Measurements from ENCODE around the gene FAM131C. TPM values are rescaled to one million over a fixed set of nuclear protein-coding genes. Genes with fewer than 3 reads are reported as not detected.
"Not testable (repeated sequence)": the region's sequence is repeated elsewhere in the genome, so short reads cannot be mapped to it uniquely, and the experiment has no call there.

The FAM131C gene
- total RNA-seq, 1 experiment from 2014 or later = 0.41 TPM

GRCh38 chr1:16022393-16022792 is 51.1 kb downstream of the FAM131C start:
- Histone ChIP-seq H3K36me3 (ENCODE audit: control insufficient read depth, insufficient read depth, low read length) (no peaks in the 10 kb centered on the region), H3K4me3 (ENCODE audit: low read depth, low read length) (no peak overlapping the region), H3K9me3 (no peaks in the 10 kb centered on the region), H3K27me3 (replicated peaks; ENCODE audit: control insufficient read depth, insufficient read depth, low read length) (no peaks in the 10 kb centered on the region), H3K4me1 (no peaks in the 10 kb centered on the region)
- no TSS peak for BruUV-seq (replicated peaks)
- POLR2A ChIA-PET = no interaction called here
- CTCF ChIA-PET = no interaction called here
- intact Hi-C loops (cut with micrococcal nuclease; ENCODE audit: unreplicated experiment) = no loop called here
- Mint-ChIP-seq H3K4me3 (ENCODE audit: unreplicated experiment) (no peak overlapping the region), H3K27me3 (ENCODE audit: insufficient read depth, unreplicated experiment) (no peaks in the 10 kb centered on the region), H3K36me3 (ENCODE audit: insufficient read depth, unreplicated experiment) (no peaks in the 10 kb centered on the region), H3K9me3 (ENCODE audit: unreplicated experiment) (no peaks in the 10 kb centered on the region), H3K4me1 (ENCODE audit: low read depth, unreplicated experiment) (no peaks in the 10 kb centered on the region), H3K27ac (ENCODE audit: unreplicated experiment) (no peak overlapping the region)
- no peak for TF ChIP-seq CTCF (IDR thresholded peaks at IDR 0.05; ENCODE audit: insufficient read depth in 1 of 2, low read depth in 1 of 2, low read length in 1 of 2, severe bottlenecking in 1 of 2, unreplicated experiment in 1 of 2)
- no peak for DNase-seq

- CTCF ChIA-PET = no interaction called here
Observed at GRCh38 chr1:16021681-16022080, 51.8 kb downstream of the FAM131C start, which contains the start of gene CLCNKA. CLCNKA (plus strand) TSS chr1:16022036; CDS start chr1:16022620, 584 bp downstream.

GRCh38 chr1:16020878-16021277 is 52.6 kb downstream of the FAM131C start:
- BruUV-seq (replicated peaks); H3K27ac Mint-ChIP-seq (ENCODE audit: unreplicated experiment); H3K36me3 Mint-ChIP-seq (ENCODE audit: insufficient read depth, unreplicated experiment); POLR2A ChIA-PET; H3K27me3 ChIP-seq (replicated peaks; ENCODE audit: control insufficient read depth, insufficient read depth, low read length); DNase-seq; H3K9me3 Mint-ChIP-seq (ENCODE audit: unreplicated experiment); H3K9me3 ChIP-seq; H3K4me1 ChIP-seq; H3K4me3 Mint-ChIP-seq (ENCODE audit: unreplicated experiment); CTCF ChIA-PET; H3K4me3 ChIP-seq (ENCODE audit: low read depth, low read length); intact Hi-C loops (cut with micrococcal nuclease; ENCODE audit: unreplicated experiment); H3K4me1 Mint-ChIP-seq (ENCODE audit: low read depth, unreplicated experiment); H3K36me3 ChIP-seq (ENCODE audit: control insufficient read depth, insufficient read depth, low read length); H3K27me3 Mint-ChIP-seq (ENCODE audit: insufficient read depth, unreplicated experiment): not testable (repeated sequence)

More at GRCh38 chr1:16021681-16022080, 51.8 kb downstream of the FAM131C start, which contains the start of gene CLCNKA:
- no peaks in the 10 kb centered on the region for H3K36me3 Mint-ChIP-seq (ENCODE audit: insufficient read depth, unreplicated experiment)
- no peak within 1 kb of the TSS for H3K4me3 Mint-ChIP-seq (ENCODE audit: unreplicated experiment)
- no peak for DNase-seq
- no peaks in the 10 kb centered on the region for H3K27me3 Mint-ChIP-seq (ENCODE audit: insufficient read depth, unreplicated experiment)
- no peak within 1 kb of the TSS for H3K27ac Mint-ChIP-seq (ENCODE audit: unreplicated experiment)
- POLR2A ChIA-PET = no interaction called here
- BruUV-seq (replicated peaks) = no TSS peak
- no peaks in the 10 kb centered on the region for H3K9me3 Mint-ChIP-seq (ENCODE audit: unreplicated experiment)
- no peak for TF ChIP-seq CTCF (IDR thresholded peaks at IDR 0.05; ENCODE audit: insufficient read depth in 1 of 2, low read depth in 1 of 2, low read length in 1 of 2, severe bottlenecking in 1 of 2, unreplicated experiment in 1 of 2)
- Histone ChIP-seq H3K27me3 (replicated peaks; ENCODE audit: control insufficient read depth, insufficient read depth, low read length) (no peaks in the 10 kb centered on the region), H3K9me3 (no peaks in the 10 kb centered on the region), H3K4me3 (ENCODE audit: low read depth, low read length) (no peak within 1 kb of the TSS), H3K36me3 (ENCODE audit: control insufficient read depth, insufficient read depth, low read length) (no peaks in the 10 kb centered on the region), H3K4me1 (no peaks in the 10 kb centered on the region)
- no peaks in the 10 kb centered on the region for H3K4me1 Mint-ChIP-seq (ENCODE audit: low read depth, unreplicated experiment)
- intact Hi-C loops (cut with micrococcal nuclease; ENCODE audit: unreplicated experiment) = no loop called here

- no peaks in the 10 kb centered on the region for H3K9me3 Mint-ChIP-seq (ENCODE audit: unreplicated experiment)
- intact Hi-C loops (cut with micrococcal nuclease; ENCODE audit: unreplicated experiment) = no loop called here
- no peak overlapping the region for H3K4me3 ChIP-seq (ENCODE audit: low read depth, low read length)
- no peaks in the 10 kb centered on the region for H3K27me3 ChIP-seq (replicated peaks; ENCODE audit: control insufficient read depth, insufficient read depth, low read length)
- H3K27me3 Mint-ChIP-seq (ENCODE audit: insufficient read depth, unreplicated experiment) = no peaks in the 10 kb centered on the region
- no TSS peak for BruUV-seq (replicated peaks)
- DNase-seq = no peak
- H3K36me3 ChIP-seq (ENCODE audit: control insufficient read depth, insufficient read depth, low read length) = no peaks in the 10 kb centered on the region
- H3K9me3 ChIP-seq = no peaks in the 10 kb centered on the region
- CTCF ChIA-PET = no interaction called here
- no peaks in the 10 kb centered on the region for H3K4me1 Mint-ChIP-seq (ENCODE audit: low read depth, unreplicated experiment)
- H3K4me1 ChIP-seq = no peaks in the 10 kb centered on the region
- POLR2A ChIA-PET = no interaction called here
- H3K27ac Mint-ChIP-seq (ENCODE audit: unreplicated experiment) = no peak overlapping the region
- H3K4me3 Mint-ChIP-seq (ENCODE audit: unreplicated experiment) = no peak overlapping the region
- H3K36me3 Mint-ChIP-seq (ENCODE audit: insufficient read depth, unreplicated experiment) = no peaks in the 10 kb centered on the region
- TF ChIP-seq CTCF (IDR thresholded peaks at IDR 0.05; ENCODE audit: insufficient read depth in 1 of 2, low read depth in 1 of 2, low read length in 1 of 2, severe bottlenecking in 1 of 2, unreplicated experiment in 1 of 2) = no peak
Observed at GRCh38 chr1:16020325-16020724, 53.1 kb downstream of the FAM131C start.

Measured in Caco-2 (cell line).